HepG2 (cell line): ENCODE data around the gene VSX1.

Experiments used
- BRCA1 ChIP-seq: sonication (generic); formaldehyde crosslinking; IDR thresholded peaks from 2 replicates; pipeline ENCODE4 v1.4.0; 2020; ENCODE audit warnings: missing genetic modification reagents
- CBX1 ChIP-seq: IDR thresholded peaks from one replicate; pipeline ENCODE4 v1.6.1; 2016; ENCODE audit warnings: antibody characterized with exemption, low read depth
- ESRRA ChIP-seq: sonication (generic); formaldehyde crosslinking; IDR thresholded peaks from 2 replicates; pipeline ENCODE4 v1.5.1; 2020; ENCODE audit warnings: mild to moderate bottlenecking, low read depth, missing genetic modification reagents
- FOXJ3 ChIP-seq: sonication (generic); formaldehyde crosslinking; IDR thresholded peaks from 2 replicates; pipeline ENCODE4 v1.4.0; 2020; ENCODE audit warnings: missing genetic modification reagents, mild to moderate bottlenecking, borderline replicate concordance
- GTF2F1 ChIP-seq: fragments of 150-350 bp; IDR thresholded peaks from 2 replicates; pipeline ENCODE4 v1.6.1; 2014; ENCODE audit warnings: low read length
- IKZF1 ChIP-seq: fragments of 450-650 bp; IDR thresholded peaks from 2 replicates; pipeline ENCODE4 v1.7.1; 2016
- MBD4 ChIP-seq: IDR thresholded peaks from 2 replicates; pipeline ENCODE4 v1.6.1; 2012; ENCODE audit warnings: low read length, inconsistent platforms, borderline replicate concordance
- POLR2A ChIP-seq, 2 experiments: IDR thresholded peaks; 2 replicates each; pipeline ENCODE4 v1.6.1; 2011; ENCODE audit warnings: low read depth in 2 of 2, low read length in 2 of 2, mild to moderate bottlenecking in 1 of 2, moderate library complexity in 1 of 2; ENCODE audit not compliant: insufficient read depth in 1 of 2
- TARDBP ChIP-seq: sonication (generic); formaldehyde crosslinking; IDR thresholded peaks from 2 replicates; pipeline ENCODE4 v1.8.0; 2022; ENCODE audit warnings: mild to moderate bottlenecking, missing genetic modification reagents
- ZC3H4 ChIP-seq: sonication (generic); formaldehyde crosslinking; IDR thresholded peaks from 2 replicates; pipeline ENCODE4 v1.4.0; 2020; ENCODE audit warnings: missing genetic modification reagents, borderline replicate concordance
- ZNF749 ChIP-seq: sonication (generic); formaldehyde crosslinking; IDR thresholded peaks from 2 replicates; pipeline ENCODE4 v1.8.0; 2022; ENCODE audit warnings: mild to moderate bottlenecking, missing genetic modification reagents, moderate library complexity, borderline replicate concordance
- TF ChIP-seq, protein P1 (sequence below): sonication (generic); formaldehyde crosslinking; IDR thresholded peaks from 2 replicates; pipeline ENCODE4 v1.5.0; 2020; ENCODE audit warnings: mild to moderate bottlenecking, missing genetic modification reagents, moderate library complexity
- TF ChIP-seq, protein P2 (sequence below): sonication (generic); formaldehyde crosslinking; IDR thresholded peaks from 2 replicates; pipeline ENCODE4 v1.4.0; 2020; ENCODE audit warnings: missing genetic modification reagents
- TF ChIP-seq, protein P3 (sequence below): sonication (generic); formaldehyde crosslinking; IDR thresholded peaks from 2 replicates; pipeline ENCODE4 v1.4.0; 2020; ENCODE audit warnings: missing genetic modification reagents, borderline replicate concordance

DNA sequence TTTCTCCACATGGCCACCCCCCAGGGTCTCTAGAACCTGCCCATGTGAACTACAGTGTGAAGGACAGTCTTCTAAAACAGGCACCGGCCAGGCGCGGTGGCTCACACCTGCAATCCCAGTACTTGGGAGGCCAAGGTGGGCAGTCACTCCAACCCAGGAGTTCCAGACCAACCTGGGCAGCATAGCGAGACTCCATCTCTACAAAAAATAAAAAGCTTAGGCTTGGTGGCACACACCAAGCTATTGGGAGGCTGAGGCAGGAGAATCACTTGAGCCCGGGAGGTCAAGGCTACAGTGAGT, 37.7 kb downstream of the VSX1 start:
- TF ChIP-seq FOXJ3 (CRISPR knock-in tag): no peak
- no peak for TF ChIP-seq IKZF1
- no peak for TF ChIP-seq ZC3H4
- no peak for TF ChIP-seq CBX1
- TF ChIP-seq, protein P1, sequence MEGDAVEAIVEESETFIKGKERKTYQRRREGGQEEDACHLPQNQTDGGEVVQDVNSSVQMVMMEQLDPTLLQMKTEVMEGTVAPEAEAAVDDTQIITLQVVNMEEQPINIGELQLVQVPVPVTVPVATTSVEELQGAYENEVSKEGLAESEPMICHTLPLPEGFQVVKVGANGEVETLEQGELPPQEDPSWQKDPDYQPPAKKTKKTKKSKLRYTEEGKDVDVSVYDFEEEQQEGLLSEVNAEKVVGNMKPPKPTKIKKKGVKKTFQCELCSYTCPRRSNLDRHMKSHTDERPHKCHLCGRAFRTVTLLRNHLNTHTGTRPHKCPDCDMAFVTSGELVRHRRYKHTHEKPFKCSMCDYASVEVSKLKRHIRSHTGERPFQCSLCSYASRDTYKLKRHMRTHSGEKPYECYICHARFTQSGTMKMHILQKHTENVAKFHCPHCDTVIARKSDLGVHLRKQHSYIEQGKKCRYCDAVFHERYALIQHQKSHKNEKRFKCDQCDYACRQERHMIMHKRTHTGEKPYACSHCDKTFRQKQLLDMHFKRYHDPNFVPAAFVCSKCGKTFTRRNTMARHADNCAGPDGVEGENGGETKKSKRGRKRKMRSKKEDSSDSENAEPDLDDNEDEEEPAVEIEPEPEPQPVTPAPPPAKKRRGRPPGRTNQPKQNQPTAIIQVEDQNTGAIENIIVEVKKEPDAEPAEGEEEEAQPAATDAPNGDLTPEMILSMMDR (CRISPR knock-in tag): no peak
- no peak for TF ChIP-seq ZNF749
- TF ChIP-seq MBD4: no peak
- no peak for TF ChIP-seq TARDBP (CRISPR knock-in tag)
- TF ChIP-seq, protein P2, sequence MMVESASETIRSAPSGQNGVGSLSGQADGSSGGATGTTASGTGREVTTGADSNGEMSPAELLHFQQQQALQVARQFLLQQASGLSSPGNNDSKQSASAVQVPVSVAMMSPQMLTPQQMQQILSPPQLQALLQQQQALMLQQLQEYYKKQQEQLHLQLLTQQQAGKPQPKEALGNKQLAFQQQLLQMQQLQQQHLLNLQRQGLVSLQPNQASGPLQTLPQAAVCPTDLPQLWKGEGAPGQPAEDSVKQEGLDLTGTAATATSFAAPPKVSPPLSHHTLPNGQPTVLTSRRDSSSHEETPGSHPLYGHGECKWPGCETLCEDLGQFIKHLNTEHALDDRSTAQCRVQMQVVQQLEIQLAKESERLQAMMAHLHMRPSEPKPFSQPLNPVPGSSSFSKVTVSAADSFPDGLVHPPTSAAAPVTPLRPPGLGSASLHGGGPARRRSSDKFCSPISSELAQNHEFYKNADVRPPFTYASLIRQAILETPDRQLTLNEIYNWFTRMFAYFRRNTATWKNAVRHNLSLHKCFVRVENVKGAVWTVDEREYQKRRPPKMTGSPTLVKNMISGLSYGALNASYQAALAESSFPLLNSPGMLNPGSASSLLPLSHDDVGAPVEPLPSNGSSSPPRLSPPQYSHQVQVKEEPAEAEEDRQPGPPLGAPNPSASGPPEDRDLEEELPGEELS (CRISPR knock-in tag): no peak
- TF ChIP-seq, protein P3, sequence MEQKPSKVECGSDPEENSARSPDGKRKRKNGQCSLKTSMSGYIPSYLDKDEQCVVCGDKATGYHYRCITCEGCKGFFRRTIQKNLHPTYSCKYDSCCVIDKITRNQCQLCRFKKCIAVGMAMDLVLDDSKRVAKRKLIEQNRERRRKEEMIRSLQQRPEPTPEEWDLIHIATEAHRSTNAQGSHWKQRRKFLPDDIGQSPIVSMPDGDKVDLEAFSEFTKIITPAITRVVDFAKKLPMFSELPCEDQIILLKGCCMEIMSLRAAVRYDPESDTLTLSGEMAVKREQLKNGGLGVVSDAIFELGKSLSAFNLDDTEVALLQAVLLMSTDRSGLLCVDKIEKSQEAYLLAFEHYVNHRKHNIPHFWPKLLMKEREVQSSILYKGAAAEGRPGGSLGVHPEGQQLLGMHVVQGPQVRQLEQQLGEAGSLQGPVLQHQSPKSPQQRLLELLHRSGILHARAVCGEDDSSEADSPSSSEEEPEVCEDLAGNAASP: no peak
- TF ChIP-seq POLR2A (IDR thresholded peaks at IDR 0.05; ENCODE audit: insufficient read depth in 1 of 2, low read depth in 2 of 2, low read length in 2 of 2): no peak
- TF ChIP-seq ESRRA (CRISPR knock-in tag): no peak
- TF ChIP-seq GTF2F1: no peak
- TF ChIP-seq BRCA1 (CRISPR knock-in tag): no peak
